Measurements from ENCODE around the gene CAB39.

- TF ChIP-seq, protein P1, sequence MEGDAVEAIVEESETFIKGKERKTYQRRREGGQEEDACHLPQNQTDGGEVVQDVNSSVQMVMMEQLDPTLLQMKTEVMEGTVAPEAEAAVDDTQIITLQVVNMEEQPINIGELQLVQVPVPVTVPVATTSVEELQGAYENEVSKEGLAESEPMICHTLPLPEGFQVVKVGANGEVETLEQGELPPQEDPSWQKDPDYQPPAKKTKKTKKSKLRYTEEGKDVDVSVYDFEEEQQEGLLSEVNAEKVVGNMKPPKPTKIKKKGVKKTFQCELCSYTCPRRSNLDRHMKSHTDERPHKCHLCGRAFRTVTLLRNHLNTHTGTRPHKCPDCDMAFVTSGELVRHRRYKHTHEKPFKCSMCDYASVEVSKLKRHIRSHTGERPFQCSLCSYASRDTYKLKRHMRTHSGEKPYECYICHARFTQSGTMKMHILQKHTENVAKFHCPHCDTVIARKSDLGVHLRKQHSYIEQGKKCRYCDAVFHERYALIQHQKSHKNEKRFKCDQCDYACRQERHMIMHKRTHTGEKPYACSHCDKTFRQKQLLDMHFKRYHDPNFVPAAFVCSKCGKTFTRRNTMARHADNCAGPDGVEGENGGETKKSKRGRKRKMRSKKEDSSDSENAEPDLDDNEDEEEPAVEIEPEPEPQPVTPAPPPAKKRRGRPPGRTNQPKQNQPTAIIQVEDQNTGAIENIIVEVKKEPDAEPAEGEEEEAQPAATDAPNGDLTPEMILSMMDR (IDR thresholded peaks at IDR 0.05): no peak
- no peak for TF ChIP-seq POLR2AphosphoS5 (IDR thresholded peaks at IDR 0.05)
- no peak for TF ChIP-seq POLR2A (IDR thresholded peaks at IDR 0.05)
- TF ChIP-seq EP300 (IDR thresholded peaks at IDR 0.05): no peak
Observed at GRCh38 chr2:230671117-230671516, 41.5 kb upstream of the CAB39 start.
